Spleen (tissue), 11 donors: ENCODE data around the gene CRB1. TPM values are rescaled to one million over a fixed set of nuclear protein-coding genes. Genes with fewer than 3 reads are reported as not detected.

ENCODE experiments used
- DNase-seq: peaks from one replicate; pipeline ENCODE4 v3.0.0-alpha.2; 2020
- H3K27ac ChIP-seq, 8 donors: fragments of 200-600 bp; sonication (generic) in 7 of 8; 1 replicate in 4 of 8; 2 replicates in 4 of 8; pipeline versions ENCODE4 v1.5.0 to v1.8.0; 2016 to 2021; ENCODE audit warnings: inconsistent platforms in 4 of 8, mild to moderate bottlenecking in 4 of 8, moderate library complexity in 1 of 8
- H3K27me3 ChIP-seq, 7 donors: fragments of 200-600 bp; sonication (generic) in 6 of 7; replicated peaks in 1 of 7; 1 replicate in 4 of 7; 2 replicates in 3 of 7; pipeline versions ENCODE4 v1.5.0 to v1.8.0; 2016 to 2021; ENCODE audit warnings: inconsistent platforms in 3 of 7, mild to moderate bottlenecking in 1 of 7
- H3K36me3 ChIP-seq, 6 donors: fragments of 200-600 bp; sonication (generic) in 5 of 6; 1 replicate in 4 of 6; 2 replicates in 2 of 6; pipeline versions ENCODE4 v1.5.0 to v1.8.0; 2016 to 2021; ENCODE audit warnings: inconsistent platforms in 2 of 6
- H3K4me1 ChIP-seq, 6 donors: fragments of 200-600 bp; sonication (generic) in 5 of 6; 1 replicate in 3 of 6; 2 replicates in 3 of 6; pipeline versions ENCODE4 v1.5.0 to v1.8.0; 2016 to 2021; ENCODE audit warnings: inconsistent platforms in 3 of 6
- H3K4me3 ChIP-seq, 8 donors: fragments of 200-600 bp; sonication (generic) in 7 of 8; 1 replicate in 4 of 8; 2 replicates in 4 of 8; pipeline versions ENCODE4 v1.5.0 to v1.8.0; 2016 to 2021; ENCODE audit warnings: inconsistent platforms in 4 of 8, mild to moderate bottlenecking in 4 of 8, moderate library complexity in 2 of 8
- H3K9me3 ChIP-seq, 8 donors: fragments of 200-600 bp; sonication (generic) in 7 of 8; 1 replicate in 4 of 8; 2 replicates in 4 of 8; pipeline versions ENCODE4 v1.5.0 to v1.8.0; 2016 to 2021; ENCODE audit warnings: inconsistent platforms in 4 of 8
- POLR2A ChIP-seq, 3 donors: fragments of 450-650 bp; IDR thresholded peaks; one replicate each; pipeline ENCODE4 v1.5.1; 2017; ENCODE audit warnings: antibody characterized with exemption in 3 of 3, mild to moderate bottlenecking in 1 of 3
- POLR2AphosphoS5 ChIP-seq, 3 donors: sonication (generic); formaldehyde crosslinking; IDR thresholded peaks; one replicate each; pipeline ENCODE4 v1.5.1; 2017; ENCODE audit warnings: antibody characterized with exemption in 3 of 3
- WGBS, 5 donors: extraction: QIAGEN DNeasy Blood & Tissue Kit in 3 of 5; methylation state at CpG; one replicate each; pipeline versions ENCODE4 v1.1.5 to v1.1.7; 2013 to 2018; 5-methylcytosine and 5-hydroxymethylcytosine counted together
- intact Hi-C: fragments of 100-400 bp; cut with DNase I; formaldehyde crosslinking; loops from one replicate; pipeline ENCODE4 v1.15.0; 2023; ENCODE audit warnings: low total_unique reads
- polyA plus RNA-seq, 3 donors: library from polyadenylated mRNA; stranded (reverse); fragments of 200-250 nt; gene quantifications; one replicate each; pipeline ENCODE4 v1.2.1, GENCODE V29; 2013
- total RNA-seq, 7 donors: library from RNA; depleted of rRNA in 3 of 7; stranded (reverse); fragments of >200 nt in 3 of 7; fragmentation: NEBNext Ultra II Directional in 4 of 7; extraction: Animal tissue kit (Norgen Biotek cat#: 25700) in 4 of 7; gene quantifications; one replicate each; pipeline versions ENCODE4 v1.1.0 to v1.2.1, GENCODE V29; 2016 to 2021
- TF ChIP-seq, protein P1 (sequence below), 11 experiments: fragments of 200-600 bp in 7 of 11; fragments of 450-650 bp in 4 of 11; sonication (generic) in 4 of 11; IDR thresholded peaks in 8 of 11; conservative IDR thresholded peaks in 3 of 11; 1 replicate in 7 of 11; 2 replicates in 4 of 11; pipeline versions ENCODE4 v1.4.0 to v1.8.0; 2016 to 2021; ENCODE audit warnings: antibody characterized with exemption in 11 of 11, inconsistent platforms in 4 of 11, mild to moderate bottlenecking in 1 of 11
- donor health status: healthy with polysubstance abuse.
- donor health status: DM: no; HTN: no; CAD: no; lungs with moderate emphysema.
- donor health status: DM: no; HTN: no; CAD: no.
- donor health status: Bipolar disorder and iron deficiency.
- donor health status: healthy.
- donor health status: DM: no; HTN: no; CAD: no.
- donor health status: DM: yes; HTN: yes; CAD: no.

Gene CRB1
- total and polyA plus RNA-seq, 10 donors = 0.05 to 0.49 (median 0.20) TPM; not detected in 1

GRCh38 chr1:197305925-197306324 is 37.9 kb downstream of the CRB1 start:
- no peaks in the 10 kb centered on the region for H3K4me1 ChIP-seq
- H3K9me3 ChIP-seq = peaks cover 0 to 3% (median 0%) of the 10 kb centered on the region in 8 donors
- intact Hi-C loops = no loop called here
- no peak overlapping the region for H3K4me3 ChIP-seq
- TF ChIP-seq POLR2AphosphoS5 (IDR thresholded peaks at IDR 0.05) (no peak), POLR2A (IDR thresholded peaks at IDR 0.05) (no peak)
- TF ChIP-seq, protein P1, sequence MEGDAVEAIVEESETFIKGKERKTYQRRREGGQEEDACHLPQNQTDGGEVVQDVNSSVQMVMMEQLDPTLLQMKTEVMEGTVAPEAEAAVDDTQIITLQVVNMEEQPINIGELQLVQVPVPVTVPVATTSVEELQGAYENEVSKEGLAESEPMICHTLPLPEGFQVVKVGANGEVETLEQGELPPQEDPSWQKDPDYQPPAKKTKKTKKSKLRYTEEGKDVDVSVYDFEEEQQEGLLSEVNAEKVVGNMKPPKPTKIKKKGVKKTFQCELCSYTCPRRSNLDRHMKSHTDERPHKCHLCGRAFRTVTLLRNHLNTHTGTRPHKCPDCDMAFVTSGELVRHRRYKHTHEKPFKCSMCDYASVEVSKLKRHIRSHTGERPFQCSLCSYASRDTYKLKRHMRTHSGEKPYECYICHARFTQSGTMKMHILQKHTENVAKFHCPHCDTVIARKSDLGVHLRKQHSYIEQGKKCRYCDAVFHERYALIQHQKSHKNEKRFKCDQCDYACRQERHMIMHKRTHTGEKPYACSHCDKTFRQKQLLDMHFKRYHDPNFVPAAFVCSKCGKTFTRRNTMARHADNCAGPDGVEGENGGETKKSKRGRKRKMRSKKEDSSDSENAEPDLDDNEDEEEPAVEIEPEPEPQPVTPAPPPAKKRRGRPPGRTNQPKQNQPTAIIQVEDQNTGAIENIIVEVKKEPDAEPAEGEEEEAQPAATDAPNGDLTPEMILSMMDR (IDR thresholded peaks at IDR 0.05 in 8 of 11, conservative IDR thresholded peaks at IDR 0.05 in 3 of 11) = no peak
- no peak for DNase-seq
- no peaks in the 10 kb centered on the region for H3K36me3 ChIP-seq
- 45 to 52% (median 48%) methylated on average over 2 of the region's 2 CpGs for WGBS, 5 donors
- H3K27me3 ChIP-seq = no peaks in the 10 kb centered on the region
- no peak overlapping the region for H3K27ac ChIP-seq

DNA sequence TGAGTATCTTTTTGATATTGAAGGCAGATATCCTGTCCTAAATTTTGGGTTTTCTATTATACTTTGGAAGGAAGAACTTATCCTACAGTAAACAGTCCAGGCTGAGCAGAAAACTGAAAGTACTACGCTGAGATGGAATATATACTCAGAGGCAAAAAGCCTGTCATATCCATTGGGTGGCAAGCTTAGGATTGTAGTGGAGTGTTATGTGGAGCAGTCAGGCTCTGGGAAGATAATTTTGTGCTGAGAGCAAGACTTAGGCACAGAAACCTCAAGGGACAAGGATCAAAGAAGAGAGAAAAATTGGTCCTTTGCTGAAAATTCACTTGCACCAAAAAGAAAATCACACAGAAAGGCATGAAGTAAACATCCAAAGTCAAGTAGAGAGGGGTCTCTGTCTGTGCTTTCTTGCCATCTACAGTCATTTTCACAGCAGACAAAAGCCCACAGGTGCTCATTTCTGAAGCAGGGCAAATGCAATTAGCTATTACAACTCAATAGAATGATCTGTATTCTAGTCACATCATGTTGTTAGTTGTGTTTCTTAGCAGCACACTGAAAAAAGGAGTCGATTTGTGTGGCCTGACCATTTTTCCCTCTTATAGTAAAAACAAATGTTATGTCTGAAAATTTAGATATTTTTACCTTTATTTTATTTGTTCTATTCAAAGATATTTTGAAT is 38.5 kb downstream of the CRB1 start:
- Histone ChIP-seq H3K27me3 (no peaks in the 10 kb centered on the region), H3K27ac (no peak overlapping the region), H3K4me3 (no peak overlapping the region), H3K36me3 (no peaks in the 10 kb centered on the region), H3K4me1 (no peaks in the 10 kb centered on the region), H3K9me3 (peaks cover 0 to 3% (median 0%) of the 10 kb centered on the region in 8 donors)
- DNase-seq = no peak
- intact Hi-C loops = no loop called here
- TF ChIP-seq POLR2AphosphoS5 (IDR thresholded peaks at IDR 0.05) (no peak), POLR2A (IDR thresholded peaks at IDR 0.05) (no peak)
- TF ChIP-seq, protein P1 (IDR thresholded peaks at IDR 0.05 in 8 of 11, conservative IDR thresholded peaks at IDR 0.05 in 3 of 11) = no peak
- WGBS, 5 donors = 79 to 95% (median 84%) methylated on average over 2 of the region's 2 CpGs

- Histone ChIP-seq H3K27me3 (no peaks in the 10 kb centered on the region), H3K27ac (no peak overlapping the region), H3K4me3 (no peak overlapping the region), H3K9me3 (peaks cover 0 to 3% (median 0%) of the 10 kb centered on the region in 8 donors), H3K36me3 (no peaks in the 10 kb centered on the region), H3K4me1 (no peaks in the 10 kb centered on the region)
- DNase-seq = no peak
- intact Hi-C loops = no loop called here
- TF ChIP-seq POLR2AphosphoS5 (IDR thresholded peaks at IDR 0.05) (no peak), POLR2A (IDR thresholded peaks at IDR 0.05) (no peak)
- TF ChIP-seq, protein P1 (IDR thresholded peaks at IDR 0.05 in 8 of 11, conservative IDR thresholded peaks at IDR 0.05 in 3 of 11) = no peak
Observed at GRCh38 chr1:197307136-197307535, 39.1 kb downstream of the CRB1 start.

DNA sequence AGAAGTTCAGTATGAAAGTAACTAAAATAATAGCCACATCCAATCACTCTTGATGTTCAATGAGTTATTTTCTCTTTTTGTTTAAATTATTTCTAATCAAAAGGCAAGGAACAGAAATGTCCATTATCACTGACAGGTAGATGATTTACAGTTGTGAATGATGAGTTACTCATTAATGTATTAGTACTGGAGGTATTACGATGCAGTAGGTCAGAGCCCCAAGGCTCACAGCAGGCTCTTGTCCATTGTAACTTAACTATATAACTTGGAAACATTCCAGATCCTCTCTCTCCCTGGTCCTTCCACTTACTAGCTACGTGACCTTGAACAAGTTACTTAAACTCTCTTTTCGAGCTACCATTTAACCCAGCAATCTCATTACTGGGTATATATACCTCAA is 39.5 kb downstream of the CRB1 start:
- intact Hi-C loops = no loop called here
- no peak overlapping the region for H3K4me3 ChIP-seq
- no peaks in the 10 kb centered on the region for H3K27me3 ChIP-seq
- WGBS, 5 donors = 72 to 86% (median 81%) methylated on average over 3 of the region's 3 CpGs
- H3K36me3 ChIP-seq = no peaks in the 10 kb centered on the region
- TF ChIP-seq POLR2A (IDR thresholded peaks at IDR 0.05) (no peak), POLR2AphosphoS5 (IDR thresholded peaks at IDR 0.05) (no peak)
- TF ChIP-seq, protein P1 (IDR thresholded peaks at IDR 0.05 in 8 of 11, conservative IDR thresholded peaks at IDR 0.05 in 3 of 11) = no peak
- no peak overlapping the region for H3K27ac ChIP-seq
- no peaks in the 10 kb centered on the region for H3K4me1 ChIP-seq
- DNase-seq = no peak
- H3K9me3 ChIP-seq = peaks cover 0 to 3% (median 0%) of the 10 kb centered on the region in 8 donors
